ENCODE data around the gene NSMCE1. TPM values are rescaled to one million over a fixed set of nuclear protein-coding genes. Genes with fewer than 3 reads are reported as not detected.

NSMCE1 gene
- total and polyA plus RNA-seq, 2 of the 8 experiments (the other 6 are each of a cell fraction or from before 2014, with no cell fraction given): 8.1 to 16.6 TPM

DNA sequence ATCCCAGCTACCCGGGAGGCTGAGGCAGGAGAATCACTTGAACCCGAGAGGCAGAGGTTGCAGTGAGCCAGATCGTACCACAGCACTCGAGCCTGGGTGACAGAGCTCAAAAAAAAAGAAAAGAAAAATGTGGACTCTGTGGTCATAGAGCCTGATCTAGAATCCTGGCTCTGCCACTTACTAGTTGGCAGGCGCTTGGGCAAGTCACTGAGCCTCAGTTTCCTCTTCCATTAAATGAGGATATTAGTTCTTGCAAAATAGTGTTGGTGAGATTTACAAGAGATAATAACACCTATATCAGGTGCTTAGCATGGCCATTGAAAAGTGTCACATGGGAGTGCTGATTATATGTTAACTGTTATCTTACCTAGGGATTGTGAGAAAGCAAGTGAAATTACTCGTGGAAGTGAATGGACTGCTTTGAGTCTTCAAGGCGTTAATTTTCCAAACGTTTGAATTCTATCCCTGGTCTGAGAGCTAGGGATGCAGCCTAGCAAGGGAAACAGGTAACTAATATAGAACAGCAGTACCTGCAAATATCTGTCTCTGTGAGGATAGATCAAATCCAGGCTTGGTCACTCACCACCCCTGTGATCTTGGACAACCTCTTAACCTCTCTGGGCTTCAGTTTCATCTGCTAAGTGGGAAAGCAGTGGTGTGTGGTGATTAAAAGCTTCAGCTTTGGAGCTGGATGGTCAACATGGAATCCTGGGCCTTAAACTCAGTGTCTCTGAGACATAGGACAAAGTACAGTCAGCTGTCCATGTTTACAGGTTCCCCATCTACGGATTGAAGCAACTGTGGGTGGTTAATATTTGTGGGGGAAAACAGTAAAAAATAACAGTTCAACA, 953 bp upstream of the NSMCE1 start (continued):
- TF ChIP-seq SUZ12 (IDR thresholded peaks at IDR 0.05; ENCODE audit: low read length): no peak

All from H1 (cell line).